HG02588 (cell line): ENCODE measurements around the gene PAX7.
"Not testable (repeated sequence)": the region's sequence is repeated elsewhere in the genome, so short reads cannot be mapped to it uniquely, and the experiment has no call there.

Source experiments
- ATAC-seq: cut with Tn5 transposase; IDR thresholded peaks from one replicate; pipeline ENCODE4 v1.9.1; 2021; ENCODE audit warnings: mild to moderate bottlenecking, moderate library complexity; ENCODE audit not compliant: unreplicated experiment

The PAX7 gene

GRCh38 chr1:18657506-18658201 is 27.0 kb downstream of the PAX7 start:
- ATAC-seq, result no peak

GRCh38 chr1:18658831-18659230 is 28.2 kb downstream of the PAX7 start:
- ATAC-seq, result no peak

GRCh38 chr1:18661404-18662285 is 31.0 kb downstream of the PAX7 start:
- no peak for ATAC-seq

- no peak for ATAC-seq
Measured at GRCh38 chr1:18662286-18662639, 31.6 kb downstream of the PAX7 start.

GRCh38 chr1:18666317-18666920 is 35.8 kb downstream of the PAX7 start:
- no peak for ATAC-seq

GRCh38 chr1:18667333-18667732 is 36.7 kb downstream of the PAX7 start:
- no peak for ATAC-seq

- ATAC-seq, result no peak
Measured at GRCh38 chr1:18668046-18668445, 37.4 kb downstream of the PAX7 start.

GRCh38 chr1:18668750-18669404 is 38.2 kb downstream of the PAX7 start:
- no peak for ATAC-seq

GRCh38 chr1:18670121-18670867 is 39.6 kb downstream of the PAX7 start:
- no peak for ATAC-seq

- no peak for ATAC-seq
Measured at GRCh38 chr1:18670868-18671225, 40.2 kb downstream of the PAX7 start.

GRCh38 chr1:18673976-18674375 is 43.3 kb downstream of the PAX7 start:
- ATAC-seq, result no peak

GRCh38 chr1:18676332-18676781 is 45.7 kb downstream of the PAX7 start:
- ATAC-seq, result no peak

GRCh38 chr1:18681423-18681835 is 50.8 kb downstream of the PAX7 start:
- no peak for ATAC-seq

GRCh38 chr1:18682375-18682774 is 51.7 kb downstream of the PAX7 start:
- ATAC-seq, result no peak

GRCh38 chr1:18684303-18684702 is 53.7 kb downstream of the PAX7 start:
- ATAC-seq, result no peak

- ATAC-seq, result no peak
Measured at GRCh38 chr1:18686540-18686939, 55.9 kb downstream of the PAX7 start.

GRCh38 chr1:18687273-18687672 is 56.6 kb downstream of the PAX7 start:
- no peak for ATAC-seq

GRCh38 chr1:18691648-18692047 is 61.0 kb downstream of the PAX7 start:
- no peak for ATAC-seq

- no peak for ATAC-seq
Measured at GRCh38 chr1:18693256-18694098, 62.8 kb downstream of the PAX7 start.

GRCh38 chr1:18694289-18694688 is 63.6 kb downstream of the PAX7 start:
- not testable (repeated sequence) for ATAC-seq
